Peyer's patch (tissue), 4 donors: Measurements from ENCODE around the gene RPP38. TPM values are rescaled to one million over a fixed set of nuclear protein-coding genes. Genes with fewer than 3 reads are reported as not detected.

Experiments
- DNase-seq, 3 donors: peaks; one replicate each; pipeline ENCODE4 v3.0.0-alpha.2; 2017 to 2019
- H3K27ac ChIP-seq, 4 donors: fragments of 200-600 bp; sonication (generic); one replicate each; pipeline ENCODE4 v1.5.1; 2016 to 2019
- H3K27me3 ChIP-seq, 2 donors: fragments of 200-600 bp; sonication (generic); one replicate each; pipeline ENCODE4 v1.5.1; 2019
- H3K36me3 ChIP-seq, 3 donors: fragments of 200-600 bp; sonication (generic); one replicate each; pipeline ENCODE4 v1.5.1; 2016 to 2019
- H3K4me1 ChIP-seq, 4 donors: fragments of 200-600 bp; sonication (generic); one replicate each; pipeline ENCODE4 v1.5.1; 2016 to 2019
- H3K4me3 ChIP-seq, 4 donors: fragments of 200-600 bp; sonication (generic); 1 replicate in 3 of 4; 2 replicates in 1 of 4; pipeline ENCODE4 v1.5.1; 2016 to 2019; ENCODE audit warnings: mild to moderate bottlenecking in 1 of 4
- H3K9me3 ChIP-seq, 4 donors: fragments of 200-600 bp; sonication (generic); one replicate each; pipeline ENCODE4 v1.5.1; 2016 to 2019; ENCODE audit warnings: mild to moderate bottlenecking in 1 of 4
- CTCF ChIP-seq, 6 experiments: fragments of 450-650 bp in 4 of 6; fragments of 200-600 bp in 2 of 6; sonication (generic) in 1 of 6; IDR thresholded peaks; one replicate each; pipeline ENCODE4 v1.5.1; 2017 to 2019; ENCODE audit warnings: antibody characterized with exemption in 6 of 6, mild to moderate bottlenecking in 3 of 6, moderate library complexity in 1 of 6
- POLR2A ChIP-seq, 2 donors: fragments of 450-650 bp; IDR thresholded peaks; one replicate each; pipeline ENCODE4 v1.5.1; 2017; ENCODE audit warnings: antibody characterized with exemption in 2 of 2, mild to moderate bottlenecking in 2 of 2, moderate library complexity in 2 of 2
- total RNA-seq, 4 donors: library from RNA; depleted of rRNA; stranded (reverse); fragments of >200 nt; gene quantifications; one replicate each; pipeline ENCODE4 v1.1.0, GENCODE V29; 2016

Gene RPP38
- total RNA-seq: 10 to 100 TPM; 13.5 to 21.5 (median 19.6) TPM

GRCh38 chr10:15097011-15097812, at the start of gene RPP38:
RPP38 (plus strand) TSS chr10:15097355; CDS start chr10:15103315, 5,960 bp downstream.
- peak; percentile 90 to 97 (median 97) for DNase-seq
- TF ChIP-seq POLR2A (IDR thresholded peaks at IDR 0.05) (peak; percentile 77 to 82), CTCF (IDR thresholded peaks at IDR 0.05) (no peak)
- H3K27ac ChIP-seq: peak within 1 kb of the TSS; percentile 90 to 96 (median 92)

GRCh38 chr10:15049533-15049932, 47.6 kb upstream of the RPP38 start:
- DNase-seq: no peak
- no peak overlapping the region for H3K27ac ChIP-seq
- H3K4me1 ChIP-seq: no peaks in the 10 kb centered on the region
- H3K36me3 ChIP-seq: no peaks in the 10 kb centered on the region
- no peaks in the 10 kb centered on the region for H3K9me3 ChIP-seq
- TF ChIP-seq CTCF (IDR thresholded peaks at IDR 0.05): no peak
- no peak for TF ChIP-seq POLR2A (IDR thresholded peaks at IDR 0.05)
- H3K27me3 ChIP-seq: no peaks in the 10 kb centered on the region
- no peak overlapping the region for H3K4me3 ChIP-seq

More at GRCh38 chr10:15097011-15097812, at the start of gene RPP38:
- peaks cover 0 to 26% (median 3%) of the 10 kb centered on the region in 4 donors for H3K4me1 ChIP-seq
- H3K9me3 ChIP-seq: no peaks in the 10 kb centered on the region
- H3K4me3 ChIP-seq: peak within 1 kb of the TSS; percentile 80 to 94 (median 85)
- peaks cover 0 to 10% (median 0%) of the 10 kb centered on the region in 3 donors for H3K36me3 ChIP-seq
- H3K27me3 ChIP-seq: no peaks in the 10 kb centered on the region

GRCh38 chr10:15052121-15052520, 45.0 kb upstream of the RPP38 start:
- Histone ChIP-seq H3K27me3 (no peaks in the 10 kb centered on the region), H3K4me1 (no peaks in the 10 kb centered on the region), H3K36me3 (no peaks in the 10 kb centered on the region), H3K27ac (no peak overlapping the region), H3K4me3 (no peak overlapping the region), H3K9me3 (no peaks in the 10 kb centered on the region)
- no peak for TF ChIP-seq POLR2A (IDR thresholded peaks at IDR 0.05)
- no peak for TF ChIP-seq CTCF (IDR thresholded peaks at IDR 0.05)
- no peak for DNase-seq

- no peak overlapping the region for H3K27ac ChIP-seq
- no peaks in the 10 kb centered on the region for H3K9me3 ChIP-seq
- no peaks in the 10 kb centered on the region for H3K36me3 ChIP-seq
- TF ChIP-seq POLR2A (IDR thresholded peaks at IDR 0.05): no peak
- H3K27me3 ChIP-seq: no peaks in the 10 kb centered on the region
- no peaks in the 10 kb centered on the region for H3K4me1 ChIP-seq
- no peak overlapping the region for H3K4me3 ChIP-seq
- no peak for DNase-seq
These were observed 44.1 kb upstream of the RPP38 start for GRCh38 chr10:15053061-15053460.

- no peak overlapping the region for H3K27ac ChIP-seq
- H3K4me1 ChIP-seq: no peaks in the 10 kb centered on the region
- no peak overlapping the region for H3K4me3 ChIP-seq
- TF ChIP-seq CTCF (IDR thresholded peaks at IDR 0.05) (no peak), POLR2A (IDR thresholded peaks at IDR 0.05) (no peak)
- H3K27me3 ChIP-seq: no peaks in the 10 kb centered on the region
- H3K36me3 ChIP-seq: no peaks in the 10 kb centered on the region
- DNase-seq: no peak
- no peaks in the 10 kb centered on the region for H3K9me3 ChIP-seq
These were observed 38.5 kb upstream of the RPP38 start for GRCh38 chr10:15058689-15059088.

- no peak for TF ChIP-seq CTCF (IDR thresholded peaks at IDR 0.05)
- no peak for DNase-seq
- Histone ChIP-seq H3K9me3 (no peaks in the 10 kb centered on the region), H3K36me3 (no peaks in the 10 kb centered on the region), H3K4me3 (no peak overlapping the region), H3K27me3 (no peaks in the 10 kb centered on the region), H3K4me1 (no peaks in the 10 kb centered on the region), H3K27ac (no peak overlapping the region)
These were observed 37.2 kb upstream of the RPP38 start for GRCh38 chr10:15059914-15060313.
